Thymus (tissue), 11 donors: ENCODE measurements around the gene CPTP. TPM values are rescaled to one million over a fixed set of nuclear protein-coding genes. Genes with fewer than 3 reads are reported as not detected.

Experiments
- DNase-seq, 9 donors: peaks; one replicate each; pipeline ENCODE4 v3.0.0-alpha.2; 2013; ENCODE audit warnings: low spot score in 9 of 9, low read depth in 6 of 9, missing footprints in 1 of 9
- H3K27ac ChIP-seq, 2 donors: one replicate each; pipeline ENCODE4 v1.5.1; 2013; ENCODE audit warnings: control low read depth in 1 of 2, low read depth in 1 of 2, low read length in 1 of 2, mild to moderate bottlenecking in 1 of 2, moderate library complexity in 1 of 2
- H3K27me3 ChIP-seq, 2 donors: one replicate each; pipeline ENCODE4 v1.5.1; 2013; ENCODE audit warnings: low read length in 1 of 2; ENCODE audit not compliant: control insufficient read depth in 2 of 2, insufficient read depth in 1 of 2
- H3K36me3 ChIP-seq, 2 donors: one replicate each; pipeline ENCODE4 v1.5.1; 2013; ENCODE audit warnings: low read length in 1 of 2, mild to moderate bottlenecking in 1 of 2, moderate library complexity in 1 of 2; ENCODE audit not compliant: control insufficient read depth in 2 of 2, insufficient read depth in 2 of 2
- H3K4me1 ChIP-seq, 2 donors: one replicate each; pipeline ENCODE4 v1.5.1; 2013; ENCODE audit warnings: low read length in 2 of 2; ENCODE audit not compliant: control insufficient read depth in 2 of 2, insufficient read depth in 2 of 2
- H3K4me3 ChIP-seq, 2 donors: one replicate each; pipeline ENCODE4 v1.5.1; 2013; ENCODE audit warnings: low read length in 2 of 2, control low read depth in 1 of 2, mild to moderate bottlenecking in 1 of 2
- H3K9me3 ChIP-seq, 2 donors: one replicate each; pipeline ENCODE4 v1.5.1; 2013; ENCODE audit warnings: low read length in 1 of 2, mild to moderate bottlenecking in 1 of 2; ENCODE audit not compliant: control insufficient read depth in 2 of 2, insufficient read depth in 1 of 2
- WGBS: extraction: QIAGEN DNeasy Blood & Tissue Kit; methylation state at CpG from one replicate; pipeline ENCODE4 v1.1.7; 2013; 5-methylcytosine and 5-hydroxymethylcytosine counted together
- polyA plus RNA-seq: library from polyadenylated mRNA; stranded (reverse); fragments of 200-250 nt; gene quantifications from one replicate; pipeline ENCODE4 v1.2.3, GENCODE V29; 2013
- total RNA-seq: library from RNA; stranded (reverse); fragments of 120-200 nt; gene quantifications from one replicate; pipeline ENCODE4 v1.2.4, GENCODE V29; 2013
- donor health status: healthy.

The CPTP gene
- total and polyA plus RNA-seq, 2 donors: 8.5 to 10.3 TPM

DNA sequence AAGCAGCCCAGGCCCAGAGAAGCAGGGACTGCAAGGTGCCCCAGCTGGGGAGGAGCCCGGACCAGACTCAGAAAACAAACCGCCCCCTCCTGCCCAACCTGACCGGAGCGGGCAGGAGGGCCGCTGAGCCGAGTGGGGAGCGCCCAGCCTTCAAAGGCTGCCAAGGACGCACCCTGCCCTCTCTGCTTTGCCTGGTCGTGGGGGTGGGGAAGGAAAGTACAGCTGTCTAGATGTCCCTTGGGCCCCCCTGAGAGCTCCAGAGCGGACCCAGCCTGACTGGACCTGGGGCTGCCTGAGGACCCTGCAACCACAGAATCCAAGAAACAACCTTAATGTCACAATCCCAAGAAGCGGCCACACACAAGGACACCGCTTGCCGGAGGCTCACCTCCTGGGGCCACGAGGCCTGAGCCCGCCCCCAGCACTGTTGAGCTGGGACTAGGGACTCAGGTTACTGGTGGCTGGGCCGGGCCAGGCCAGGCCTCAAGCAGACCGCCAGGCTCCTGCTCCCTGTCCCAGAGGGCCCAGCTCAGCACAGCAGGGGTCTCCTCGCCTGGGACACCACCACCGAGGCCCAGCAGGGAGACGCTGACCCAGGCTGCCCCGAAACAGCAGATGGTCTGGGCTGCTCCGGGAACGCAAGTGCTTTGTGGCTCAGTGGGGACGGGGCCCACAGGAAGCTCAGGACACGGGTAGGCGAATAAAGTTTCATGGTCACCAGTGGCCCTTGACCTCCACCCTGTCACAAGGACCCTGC lies 23.2 kb downstream of the CPTP start:
- Histone ChIP-seq H3K27ac (no peak overlapping the region), H3K27me3 (peaks cover 14 to 28% of the 10 kb centered on the region in 2 donors), H3K4me3 (peak overlapping the region; percentile 35 to 92), H3K9me3 (peaks cover 0 to 2% of the 10 kb centered on the region in 2 donors), H3K4me1 (peaks cover 0 to 8% of the 10 kb centered on the region in 2 donors), H3K36me3 (no peaks in the 10 kb centered on the region)
- WGBS: 83% methylated on average over 26 of the region's 26 CpGs
- DNase-seq: no peak

DNA sequence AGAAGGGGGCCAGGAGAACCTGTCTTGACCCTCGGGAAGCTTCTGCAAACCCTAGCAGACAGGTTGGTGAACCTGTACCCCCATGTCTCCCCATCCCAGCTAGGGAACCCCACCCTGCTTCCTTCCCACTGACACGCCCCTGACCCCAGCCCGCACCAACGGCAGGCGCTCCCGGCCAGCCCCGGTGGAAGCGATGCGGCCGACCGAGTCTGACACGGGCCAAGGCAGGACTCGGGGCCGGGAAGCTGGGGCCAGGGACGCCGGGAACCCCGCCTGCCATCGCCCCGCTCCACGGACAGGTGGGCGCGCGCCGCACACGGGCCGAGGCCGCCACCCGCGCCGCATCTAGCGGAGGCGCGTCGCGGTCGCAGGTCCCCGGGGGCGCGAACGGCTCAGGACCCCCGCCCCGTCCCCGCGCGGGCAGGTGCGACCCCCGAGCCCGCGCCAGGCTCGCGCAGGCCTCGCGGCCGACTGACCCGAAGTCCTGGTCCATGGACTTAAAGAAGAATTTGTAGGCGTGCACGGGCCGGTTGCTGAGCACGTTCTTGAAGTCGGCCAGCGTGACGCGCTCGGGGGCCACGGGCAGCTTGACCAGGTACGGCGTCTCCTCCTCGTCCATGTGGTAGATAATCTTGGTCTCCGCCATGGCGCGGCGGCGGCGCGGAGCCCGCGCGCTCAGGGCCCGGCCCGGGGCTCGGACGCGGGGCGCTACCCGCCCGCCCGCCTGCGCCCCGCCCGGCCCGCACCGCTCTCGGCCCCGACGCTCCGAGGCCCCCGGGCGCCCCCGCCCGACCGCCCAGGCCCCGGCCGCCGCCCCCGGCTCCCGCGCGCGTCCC lies 24.0 kb downstream of the CPTP start:
- no peak for DNase-seq
- no peak overlapping the region for H3K27ac ChIP-seq
- H3K9me3 ChIP-seq: peaks cover 0 to 2% of the 10 kb centered on the region in 2 donors
- H3K4me1 ChIP-seq: peaks cover 0 to 12% of the 10 kb centered on the region in 2 donors
- peak overlapping the region; percentile 49 to 92 for H3K4me3 ChIP-seq
- H3K27me3 ChIP-seq: peaks cover 22 to 36% of the 10 kb centered on the region in 2 donors
- no peaks in the 10 kb centered on the region for H3K36me3 ChIP-seq
- WGBS: 1% methylated on average over 109 of the region's 109 CpGs

- peak within 1 kb of the TSS; percentile 47 to 91 for H3K27ac ChIP-seq
- H3K36me3 ChIP-seq: no peaks in the 10 kb centered on the region
- H3K9me3 ChIP-seq: peaks cover 0 to 4% of the 10 kb centered on the region in 2 donors
- peaks cover 30 to 44% of the 10 kb centered on the region in 2 donors for H3K27me3 ChIP-seq
- H3K4me1 ChIP-seq: peaks cover 0 to 14% of the 10 kb centered on the region in 2 donors
- peak within 1 kb of the TSS; percentile 49 to 92 for H3K4me3 ChIP-seq
- DNase-seq: peak; percentile 34 to 85 (median 61)
- under 1% methylated on average over 122 of the region's 122 CpGs for WGBS
Observed at GRCh38 chr1:1349256-1350012, 24.8 kb downstream of the CPTP start, which contains the start of gene DVL1. TSS of gene DVL1 (minus strand) at chr1:1349418. CDS start at chr1:1349065, 353 bp downstream.

- H3K27me3 ChIP-seq: peaks cover 54 to 67% of the 10 kb centered on the region in 2 donors
- H3K4me1 ChIP-seq: peaks cover 0 to 14% of the 10 kb centered on the region in 2 donors
- peaks cover 0 to 4% of the 10 kb centered on the region in 2 donors for H3K9me3 ChIP-seq
- no peak overlapping the region for H3K4me3 ChIP-seq
- H3K36me3 ChIP-seq: no peaks in the 10 kb centered on the region
- WGBS: 86% methylated on average over 29 of the region's 29 CpGs
- DNase-seq: no peak
- H3K27ac ChIP-seq: no peak overlapping the region
Observed at GRCh38 chr1:1351511-1352427, 27.2 kb downstream of the CPTP start.

DNA sequence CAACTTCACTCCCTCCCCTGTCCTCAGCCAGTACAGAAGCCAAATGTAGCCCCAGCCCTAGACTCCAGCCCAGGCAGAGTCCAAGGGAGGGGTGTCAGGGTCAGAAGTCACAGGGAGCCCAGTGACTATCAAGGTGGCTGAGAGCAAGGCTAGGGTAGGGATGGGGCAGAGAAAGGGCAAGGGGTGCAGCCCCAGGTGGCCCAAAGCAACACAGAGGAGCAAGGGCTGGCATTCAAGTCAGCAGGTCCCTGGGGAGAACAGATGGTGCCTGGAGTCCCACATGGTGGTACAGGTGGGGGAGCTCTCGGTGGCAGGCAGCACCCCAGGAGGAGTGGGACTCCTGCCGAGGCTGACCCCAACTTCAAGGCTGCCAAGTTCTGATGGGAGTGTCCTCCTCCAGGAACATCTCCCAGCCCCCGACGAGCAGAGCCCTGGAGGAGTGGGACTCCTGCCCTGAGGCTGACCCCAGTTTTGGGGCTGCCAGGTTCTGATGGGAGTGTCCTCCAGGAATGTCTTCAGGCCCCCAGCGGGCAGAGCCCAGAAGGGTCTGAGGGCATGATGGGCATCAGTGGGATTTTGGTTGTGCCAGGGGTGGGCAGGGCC lies 28.3 kb downstream of the CPTP start:
- peaks cover 64 to 74% of the 10 kb centered on the region in 2 donors for H3K27me3 ChIP-seq
- no peak for DNase-seq
- no peak overlapping the region for H3K4me3 ChIP-seq
- peaks cover 0 to 4% of the 10 kb centered on the region in 2 donors for H3K9me3 ChIP-seq
- WGBS: 34% methylated on average over 5 of the region's 5 CpGs
- no peaks in the 10 kb centered on the region for H3K36me3 ChIP-seq
- H3K4me1 ChIP-seq: peaks cover 0 to 12% of the 10 kb centered on the region in 2 donors
- no peak overlapping the region for H3K27ac ChIP-seq

DNA sequence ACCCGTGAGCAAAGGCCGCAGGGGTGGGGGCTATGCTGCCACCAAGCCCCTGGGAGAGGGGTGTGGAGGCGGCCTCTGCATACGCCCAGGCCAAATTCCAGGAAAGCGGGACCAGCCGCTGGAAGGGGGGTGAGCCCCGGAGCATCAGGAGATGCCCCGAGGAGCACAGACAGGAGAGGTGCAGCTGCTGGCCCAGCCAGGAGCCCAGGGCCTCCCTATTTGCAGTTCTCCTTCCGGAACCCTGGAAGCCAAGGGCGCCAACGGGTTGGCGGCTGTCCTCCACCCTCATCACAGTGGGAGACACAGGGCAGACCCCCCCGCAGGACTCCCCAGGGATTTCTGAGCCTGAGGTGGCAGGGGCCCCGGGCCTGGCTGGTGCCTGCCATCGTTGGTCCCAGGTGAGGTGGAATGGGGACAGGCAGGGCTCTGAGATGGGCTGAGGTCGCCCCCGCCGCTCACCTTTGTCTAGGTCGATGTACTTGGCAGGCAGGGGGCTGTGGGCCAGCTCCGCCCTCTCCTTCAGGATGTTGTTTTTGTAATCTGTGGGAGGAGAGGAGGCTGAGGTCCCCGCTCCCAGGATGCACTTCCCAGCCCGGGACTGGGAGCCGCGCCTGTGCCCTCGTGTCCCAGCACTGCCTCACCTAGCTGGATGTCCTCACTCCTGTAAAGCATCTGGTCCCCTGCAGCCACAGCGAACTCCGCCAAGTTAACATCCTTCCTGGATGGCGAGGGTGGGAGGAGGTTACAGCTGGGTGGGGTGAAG lies 29.0 kb downstream of the CPTP start:
- no peaks in the 10 kb centered on the region for H3K36me3 ChIP-seq
- WGBS: 27% methylated on average over 28 of the region's 28 CpGs
- peaks cover 70 to 75% of the 10 kb centered on the region in 2 donors for H3K27me3 ChIP-seq
- no peak for DNase-seq
- peaks cover 0 to 11% of the 10 kb centered on the region in 2 donors for H3K4me1 ChIP-seq
- H3K4me3 ChIP-seq: no peak overlapping the region
- H3K27ac ChIP-seq: no peak overlapping the region
- peaks cover 0 to 4% of the 10 kb centered on the region in 2 donors for H3K9me3 ChIP-seq

- DNase-seq: no peak
- no peak overlapping the region for H3K4me3 ChIP-seq
- H3K4me1 ChIP-seq: peaks cover 0 to 20% of the 10 kb centered on the region in 2 donors
- WGBS: 9% methylated on average over 116 of the region's 116 CpGs
- H3K27ac ChIP-seq: no peak overlapping the region
- H3K9me3 ChIP-seq: peaks cover 0 to 4% of the 10 kb centered on the region in 2 donors
- no peaks in the 10 kb centered on the region for H3K36me3 ChIP-seq
- H3K27me3 ChIP-seq: peaks cover 75 to 83% of the 10 kb centered on the region in 2 donors
Observed at GRCh38 chr1:1354271-1355247, 30.0 kb downstream of the CPTP start.
